ENCODE results near the gene FOCAD.
"Not testable (repeated sequence)": the region's sequence is repeated elsewhere in the genome, so short reads cannot be mapped to it uniquely, and the experiment has no call there.

FOCAD gene

DNA sequence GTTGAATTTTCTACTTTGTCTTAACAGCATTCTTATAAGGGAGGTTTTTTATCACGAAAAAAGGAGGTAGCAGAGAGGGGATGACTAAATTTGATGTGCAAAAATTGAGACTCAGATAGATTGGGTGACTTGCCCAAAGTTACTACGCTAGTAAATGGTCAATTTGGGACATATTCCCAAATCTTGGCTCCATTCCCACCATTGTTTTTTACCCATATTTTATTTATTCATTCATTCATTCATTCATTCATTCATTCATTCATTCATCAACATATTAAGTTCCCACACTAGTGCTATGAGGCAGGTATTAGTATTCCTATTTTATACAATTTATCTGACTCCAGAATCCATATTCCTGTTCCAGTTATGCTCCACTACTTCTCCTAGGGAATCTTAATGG is 261.8 kb downstream of the FOCAD start:
- Histone ChIP-seq H2AFZ (no peak overlapping the region), H3K27me3 (ENCODE audit: control insufficient read depth, insufficient read depth, low read length) (no peaks in the 10 kb centered on the region), H3K4me1 (no peaks in the 10 kb centered on the region), H3K9ac (no peak overlapping the region), H3K9me3 (ENCODE audit: control insufficient read depth, low read length) (no peaks in the 10 kb centered on the region), H3K79me2 (no peaks in the 10 kb centered on the region), H3K4me2 (ENCODE audit: low read length) (no peak overlapping the region), H3K36me3 (ENCODE audit: control insufficient read depth, insufficient read depth, low read length) (no peaks in the 10 kb centered on the region), H3K4me3 (ENCODE audit: low read depth, low read length) (no peak overlapping the region), H3K27ac (no peak overlapping the region)
- TF ChIP-seq, protein P1, sequence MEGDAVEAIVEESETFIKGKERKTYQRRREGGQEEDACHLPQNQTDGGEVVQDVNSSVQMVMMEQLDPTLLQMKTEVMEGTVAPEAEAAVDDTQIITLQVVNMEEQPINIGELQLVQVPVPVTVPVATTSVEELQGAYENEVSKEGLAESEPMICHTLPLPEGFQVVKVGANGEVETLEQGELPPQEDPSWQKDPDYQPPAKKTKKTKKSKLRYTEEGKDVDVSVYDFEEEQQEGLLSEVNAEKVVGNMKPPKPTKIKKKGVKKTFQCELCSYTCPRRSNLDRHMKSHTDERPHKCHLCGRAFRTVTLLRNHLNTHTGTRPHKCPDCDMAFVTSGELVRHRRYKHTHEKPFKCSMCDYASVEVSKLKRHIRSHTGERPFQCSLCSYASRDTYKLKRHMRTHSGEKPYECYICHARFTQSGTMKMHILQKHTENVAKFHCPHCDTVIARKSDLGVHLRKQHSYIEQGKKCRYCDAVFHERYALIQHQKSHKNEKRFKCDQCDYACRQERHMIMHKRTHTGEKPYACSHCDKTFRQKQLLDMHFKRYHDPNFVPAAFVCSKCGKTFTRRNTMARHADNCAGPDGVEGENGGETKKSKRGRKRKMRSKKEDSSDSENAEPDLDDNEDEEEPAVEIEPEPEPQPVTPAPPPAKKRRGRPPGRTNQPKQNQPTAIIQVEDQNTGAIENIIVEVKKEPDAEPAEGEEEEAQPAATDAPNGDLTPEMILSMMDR (IDR thresholded peaks at IDR 0.05), result no peak

DNA sequence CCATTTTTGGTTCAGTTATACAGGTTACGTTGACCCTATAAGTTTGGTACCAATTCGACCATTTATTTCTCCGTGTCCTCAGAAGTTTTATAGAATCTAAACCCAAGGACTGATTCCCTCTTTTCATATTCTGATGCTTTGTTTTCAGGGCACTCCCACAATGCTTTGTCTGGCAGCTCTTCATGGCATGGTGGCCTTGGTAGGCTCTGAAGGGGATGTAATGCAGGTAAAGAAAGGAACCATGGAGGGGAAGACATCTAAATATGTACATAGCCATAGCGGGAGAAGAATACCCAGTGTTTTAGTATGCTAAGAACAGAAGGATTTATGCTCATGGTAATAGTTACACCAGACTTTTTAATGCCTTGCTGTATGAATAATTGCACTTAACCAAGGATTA is 264.6 kb downstream of the FOCAD start:
- no peaks in the 10 kb centered on the region for H3K4me1 ChIP-seq
- no peak overlapping the region for H3K9ac ChIP-seq
- H3K36me3 ChIP-seq (ENCODE audit: control insufficient read depth, insufficient read depth, low read length), result no peaks in the 10 kb centered on the region
- TF ChIP-seq, protein P1 (IDR thresholded peaks at IDR 0.05), result no peak
- H3K27me3 ChIP-seq (ENCODE audit: control insufficient read depth, insufficient read depth, low read length), result no peaks in the 10 kb centered on the region
- H3K4me2 ChIP-seq (ENCODE audit: low read length), result no peak overlapping the region
- H2AFZ ChIP-seq, result no peak overlapping the region
- no peak overlapping the region for H3K27ac ChIP-seq
- no peaks in the 10 kb centered on the region for H3K79me2 ChIP-seq
- H3K9me3 ChIP-seq (ENCODE audit: control insufficient read depth, low read length), result no peaks in the 10 kb centered on the region
- no peak overlapping the region for H3K4me3 ChIP-seq (ENCODE audit: low read depth, low read length)

DNA sequence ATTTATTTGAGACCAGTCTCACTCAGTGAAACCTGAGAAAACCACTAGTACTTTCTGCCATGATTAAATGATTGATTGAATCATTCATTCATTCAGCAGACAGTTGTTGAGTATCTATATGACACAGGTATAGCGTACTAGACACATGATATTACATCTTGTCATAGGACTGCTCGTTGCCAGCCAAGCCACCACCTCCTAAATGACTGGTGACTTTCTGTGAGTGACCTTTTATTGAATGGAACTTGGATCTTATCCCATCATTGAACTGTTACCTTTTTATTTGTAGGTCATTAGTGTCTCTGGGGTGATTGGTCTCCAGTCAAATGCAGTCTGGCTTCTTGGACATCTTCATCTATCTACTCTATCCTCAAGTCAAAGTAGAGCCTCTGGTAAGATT is 266.6 kb downstream of the FOCAD start:
- no peaks in the 10 kb centered on the region for H3K9me3 ChIP-seq (ENCODE audit: control insufficient read depth, low read length)
- no peaks in the 10 kb centered on the region for H3K27me3 ChIP-seq (ENCODE audit: control insufficient read depth, insufficient read depth, low read length)
- no peak overlapping the region for H3K27ac ChIP-seq
- H2AFZ ChIP-seq, result no peak overlapping the region
- H3K4me1 ChIP-seq, result no peaks in the 10 kb centered on the region
- no peaks in the 10 kb centered on the region for H3K79me2 ChIP-seq
- TF ChIP-seq, protein P1 (IDR thresholded peaks at IDR 0.05), result no peak
- H3K4me3 ChIP-seq (ENCODE audit: low read depth, low read length), result no peak overlapping the region
- no peak overlapping the region for H3K9ac ChIP-seq
- H3K36me3 ChIP-seq (ENCODE audit: control insufficient read depth, insufficient read depth, low read length), result no peaks in the 10 kb centered on the region
- H3K4me2 ChIP-seq (ENCODE audit: low read length), result no peak overlapping the region

DNA sequence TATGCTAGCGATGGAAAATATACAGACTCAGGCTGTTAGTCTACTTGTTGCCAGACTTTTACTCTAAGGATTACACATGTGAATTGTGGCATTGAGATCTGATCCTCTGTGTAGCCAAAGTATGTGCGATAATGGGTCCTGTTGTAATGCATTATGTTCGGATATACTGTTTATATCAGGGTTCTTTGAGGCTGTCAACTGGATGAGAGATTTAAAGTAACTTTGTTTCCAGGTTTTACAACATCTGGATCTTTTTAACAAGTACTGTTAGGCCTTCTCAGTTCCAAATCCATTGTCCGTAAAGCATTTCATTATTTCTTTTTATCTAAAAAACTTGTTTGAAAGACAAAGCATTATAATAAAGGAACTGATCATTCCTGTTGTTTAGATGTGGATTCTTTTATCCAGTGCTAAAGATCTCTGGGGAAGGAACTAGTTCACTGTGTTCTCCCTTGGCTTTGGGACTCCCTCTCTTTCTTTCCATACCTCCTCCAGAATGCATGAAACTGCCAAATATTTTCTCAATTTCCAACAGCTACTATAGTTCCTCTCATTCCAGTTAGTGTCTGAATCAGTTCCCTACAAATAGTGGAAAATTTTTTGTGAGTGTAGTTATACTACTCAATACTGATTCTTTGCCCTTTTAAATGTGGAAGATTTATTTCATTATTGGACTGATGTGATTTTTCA is 278.6 kb downstream of the FOCAD start:
- no peak overlapping the region for H3K4me2 ChIP-seq (ENCODE audit: low read length)
- no peaks in the 10 kb centered on the region for H3K9me3 ChIP-seq (ENCODE audit: control insufficient read depth, low read length)
- no peak overlapping the region for H3K4me3 ChIP-seq (ENCODE audit: low read depth, low read length)
- H2AFZ ChIP-seq, result no peak overlapping the region
- no peak overlapping the region for H3K27ac ChIP-seq
- H3K4me1 ChIP-seq, result no peaks in the 10 kb centered on the region
- TF ChIP-seq, protein P1 (IDR thresholded peaks at IDR 0.05), result no peak
- H3K27me3 ChIP-seq (ENCODE audit: control insufficient read depth, insufficient read depth, low read length), result no peaks in the 10 kb centered on the region
- no peaks in the 10 kb centered on the region for H3K36me3 ChIP-seq (ENCODE audit: control insufficient read depth, insufficient read depth, low read length)
- H3K9ac ChIP-seq, result no peak overlapping the region
- H3K79me2 ChIP-seq, result no peaks in the 10 kb centered on the region

DNA sequence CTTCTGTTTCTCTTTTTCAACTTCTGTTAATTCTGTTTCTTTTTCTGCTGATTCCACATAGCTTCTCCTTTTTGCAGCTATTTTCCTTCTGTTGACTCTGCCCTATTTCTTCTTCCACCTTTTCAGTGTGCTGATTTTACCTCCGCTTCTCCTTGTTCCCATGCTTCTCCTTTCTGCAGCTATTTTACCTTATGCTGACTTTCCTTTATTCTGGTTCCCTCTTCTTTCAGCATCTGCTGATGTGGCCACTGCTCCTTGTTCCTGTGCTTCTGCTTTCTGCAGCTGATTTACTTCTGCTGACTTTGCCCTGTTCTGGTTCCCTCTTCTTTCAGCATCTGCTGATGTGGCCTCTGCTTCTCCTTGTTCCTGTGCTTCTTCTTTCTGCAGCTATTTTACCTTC is 288.6 kb downstream of the FOCAD start:
- no peaks in the 10 kb centered on the region for H3K4me1 ChIP-seq
- no peaks in the 10 kb centered on the region for H3K79me2 ChIP-seq
- no peaks in the 10 kb centered on the region for H3K9me3 ChIP-seq (ENCODE audit: control insufficient read depth, low read length)
- H3K36me3 ChIP-seq (ENCODE audit: control insufficient read depth, insufficient read depth, low read length), result no peaks in the 10 kb centered on the region
- TF ChIP-seq, protein P1 (IDR thresholded peaks at IDR 0.05), result no peak
- no peak overlapping the region for H3K4me3 ChIP-seq (ENCODE audit: low read depth, low read length)
- no peaks in the 10 kb centered on the region for H3K27me3 ChIP-seq (ENCODE audit: control insufficient read depth, insufficient read depth, low read length)
- H2AFZ ChIP-seq, result no peak overlapping the region
- H3K4me2 ChIP-seq (ENCODE audit: low read length), result no peak overlapping the region
- H3K9ac ChIP-seq, result no peak overlapping the region
- no peak overlapping the region for H3K27ac ChIP-seq

DNA sequence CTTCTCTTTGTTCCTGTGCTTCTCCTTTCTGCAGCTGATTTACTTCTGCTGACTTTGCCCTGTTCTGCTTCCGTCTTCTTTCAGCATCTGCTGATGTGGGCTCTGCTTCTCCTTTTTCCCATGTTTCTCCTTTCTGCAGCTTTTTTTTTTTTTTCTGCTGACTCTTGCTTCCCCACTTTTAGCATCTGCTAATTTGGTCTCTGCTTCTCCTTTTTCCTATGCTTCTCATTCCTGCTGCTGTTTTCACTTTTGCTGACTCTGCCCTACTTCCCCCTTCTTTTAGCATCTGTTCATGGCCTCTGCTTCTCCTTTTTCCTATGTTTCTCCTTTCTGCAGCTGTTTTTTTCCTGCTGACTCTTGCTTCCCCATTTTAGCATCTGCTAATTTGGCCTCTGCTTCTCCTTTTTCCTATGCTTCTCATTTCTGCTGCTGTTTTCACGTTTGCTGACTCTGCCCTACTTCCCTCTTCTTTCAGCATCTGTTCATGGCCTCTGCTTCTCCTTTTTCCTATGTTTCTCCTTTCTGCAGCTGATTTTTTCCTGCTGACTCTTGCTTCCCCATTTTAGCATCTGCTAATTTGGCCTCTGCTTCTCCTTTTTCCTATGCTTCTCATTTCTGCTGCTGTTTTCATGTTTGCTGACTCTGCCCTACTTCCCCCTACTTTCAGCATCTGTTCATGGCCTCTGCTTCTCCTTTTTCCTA is 289.3 kb downstream of the FOCAD start:
- not testable (repeated sequence) for H2AFZ ChIP-seq; H3K9ac ChIP-seq; H3K4me1 ChIP-seq; H3K27me3 ChIP-seq (ENCODE audit: control insufficient read depth, insufficient read depth, low read length); H3K4me3 ChIP-seq (ENCODE audit: low read depth, low read length); H3K27ac ChIP-seq; H3K9me3 ChIP-seq (ENCODE audit: control insufficient read depth, low read length); H3K79me2 ChIP-seq; H3K36me3 ChIP-seq (ENCODE audit: control insufficient read depth, insufficient read depth, low read length); H3K4me2 ChIP-seq (ENCODE audit: low read length)
